IMR-90 (cell line): ENCODE data around the gene HYAL3. TPM values are rescaled to one million over a fixed set of nuclear protein-coding genes. Genes with fewer than 3 reads are reported as not detected.
A peak's percentile ranks its signal among the peaks of the same experiment; 100 is the strongest.

Experiments used
- ATAC-seq: fragments of 200-7000 bp; cut with Tn5 transposase; 2 replicates; pipeline ENCODE4 v1.9.1; 2020; ENCODE audit warnings: low read depth, mild to moderate bottlenecking, moderate library complexity
- BruUV-seq: library from RNA; stranded (reverse); fragments of 400-500 nt; replicated peaks from 2 replicates; lab custom pipeline; 2021; lab: Mats Ljungman, UMichigan
- CTCF ChIA-PET: fragments of 300-600 bp; formaldehyde crosslinking; extraction: SDS; loops from one replicate; lab custom pipeline; 2021; ENCODE audit warnings: antibody characterized with exemption; lab: Yijun Ruan, JAX
- POLR2A ChIA-PET: fragments of 300-600 bp; sonication (Branson Sonifier 250); formaldehyde crosslinking; loops from one replicate; lab custom pipeline; 2022; ENCODE audit warnings: antibody characterized with exemption; ENCODE audit not compliant: unreplicated experiment; lab: Charles Lee
- DNase-seq: peaks from one replicate; pipeline ENCODE4 v3.0.0; 2013
- H2AFZ ChIP-seq: replicated peaks from 2 replicates; pipeline ENCODE3; 2013; ENCODE audit warnings: low read length, mild to moderate bottlenecking; ENCODE audit not compliant: poor library complexity
- H2AK5ac ChIP-seq: 2 replicates; pipeline ENCODE4 v1.6.1; 2013; ENCODE audit warnings: low read depth, low read length, inconsistent platforms
- H2AK9ac ChIP-seq: replicated peaks from 2 replicates; pipeline ENCODE3; 2013; ENCODE audit warnings: mild to moderate bottlenecking, low read depth, low read length, moderate library complexity; ENCODE audit not compliant: poor library complexity
- H2BK120ac ChIP-seq: 2 replicates; pipeline ENCODE4 v1.6.1; 2013; ENCODE audit warnings: low read depth, low read length, inconsistent platforms
- H2BK15ac ChIP-seq: 3 replicates; pipeline ENCODE4 v1.6.1; 2013; ENCODE audit warnings: low read depth, low read length, inconsistent platforms
- H2BK20ac ChIP-seq: 2 replicates; pipeline ENCODE4 v1.6.1; 2013; ENCODE audit warnings: low read depth, mild to moderate bottlenecking, inconsistent platforms, low read length, moderate library complexity
- H2BK5ac ChIP-seq: 2 replicates; pipeline ENCODE4 v1.6.1; 2013; ENCODE audit warnings: mild to moderate bottlenecking, low read depth, low read length, inconsistent platforms; ENCODE audit not compliant: poor library complexity, severe bottlenecking
- H3K14ac ChIP-seq: replicated peaks from 2 replicates; pipeline ENCODE4 v1.6.1; 2013; ENCODE audit warnings: low read depth, low read length, inconsistent platforms
- H3K18ac ChIP-seq: 2 replicates; pipeline ENCODE4 v1.6.1; 2013; ENCODE audit warnings: low read depth, low read length, control low read depth
- H3K23ac ChIP-seq: 2 replicates; pipeline ENCODE4 v1.6.1; 2013; ENCODE audit warnings: low read depth, low read length, inconsistent platforms
- H3K27ac ChIP-seq: 2 replicates; pipeline ENCODE4 v1.5.1; 2013; ENCODE audit warnings: mild to moderate bottlenecking, control low read depth, low read length; ENCODE audit not compliant: insufficient read depth
- H3K27me3 ChIP-seq: 2 replicates; pipeline ENCODE4 v1.6.1; 2013; ENCODE audit warnings: low read length; ENCODE audit not compliant: control insufficient read depth, insufficient read depth
- H3K36me3 ChIP-seq: 2 replicates; pipeline ENCODE4 v1.6.1; 2013; ENCODE audit warnings: low read length, mixed read lengths; ENCODE audit not compliant: control insufficient read depth, insufficient read depth
- H3K4ac ChIP-seq: 2 replicates; pipeline ENCODE4 v1.6.1; 2013; ENCODE audit warnings: low read depth, low read length, inconsistent platforms
- H3K4me1 ChIP-seq: 2 replicates; pipeline ENCODE4 v1.6.1; 2013; ENCODE audit warnings: low read length, mixed read lengths; ENCODE audit not compliant: control insufficient read depth, insufficient read depth
- H3K4me2 ChIP-seq: 2 replicates; pipeline ENCODE4 v1.6.1; 2013; ENCODE audit warnings: low read depth, mild to moderate bottlenecking, control low read depth, low read length, moderate library complexity
- H3K4me3 ChIP-seq: 2 replicates; pipeline ENCODE4 v1.5.1; 2013; ENCODE audit warnings: low read depth, mild to moderate bottlenecking, control low read depth, low read length, moderate library complexity; ENCODE audit not compliant: insufficient read depth
- H3K56ac ChIP-seq: 2 replicates; pipeline ENCODE4 v1.6.1; 2013; ENCODE audit warnings: low read length, inconsistent platforms; ENCODE audit not compliant: insufficient read depth; ENCODE audit errors: extremely low read depth
- H3K79me1 ChIP-seq, 2 experiments: 2 replicates each; pipeline ENCODE4 v1.6.1; 2013; ENCODE audit warnings: low read length in 2 of 2, inconsistent platforms in 1 of 2, low read depth in 1 of 2
- H3K9ac ChIP-seq: 2 replicates; pipeline ENCODE4 v1.6.1; 2013; ENCODE audit warnings: low read depth, low read length, control low read depth
- H3K9me1 ChIP-seq: 2 replicates; pipeline ENCODE4 v1.6.1; 2013; ENCODE audit warnings: low read length, inconsistent platforms; ENCODE audit not compliant: insufficient read depth
- H3K9me3 ChIP-seq: 2 replicates; pipeline ENCODE4 v1.6.1; 2013; ENCODE audit warnings: low read length; ENCODE audit not compliant: control insufficient read depth, insufficient read depth
- H4K20me1 ChIP-seq: 2 replicates; pipeline ENCODE4 v1.6.1; 2013; ENCODE audit warnings: low read length, inconsistent platforms; ENCODE audit not compliant: insufficient read depth
- H4K5ac ChIP-seq: 2 replicates; pipeline ENCODE4 v1.6.1; 2013; ENCODE audit warnings: mild to moderate bottlenecking, low read depth, low read length, control low read depth
- H4K8ac ChIP-seq, 2 experiments: 2 replicates each; pipeline ENCODE4 v1.6.1; 2013; ENCODE audit warnings: low read depth in 2 of 2, low read length in 2 of 2, control low read depth in 1 of 2, inconsistent platforms in 1 of 2
- H4K91ac ChIP-seq: 2 replicates; pipeline ENCODE4 v1.6.1; 2013; ENCODE audit warnings: low read depth, low read length, inconsistent platforms; ENCODE audit not compliant: insufficient read depth
- BHLHE40 ChIP-seq: fragments of 150-350 bp; IDR thresholded peaks from 2 replicates; pipeline ENCODE4 v1.6.1; 2016; ENCODE audit warnings: mild to moderate bottlenecking, low read depth, low read length
- MAFK ChIP-seq: IDR thresholded peaks from 2 replicates; pipeline ENCODE4 v1.6.1; 2012; ENCODE audit warnings: low read depth, low read length, improper control_type of control experiment
- MAZ ChIP-seq: IDR thresholded peaks from 2 replicates; pipeline ENCODE4 v1.6.1; 2012; ENCODE audit warnings: low read depth, mild to moderate bottlenecking, low read length, improper control_type of control experiment, moderate library complexity, borderline replicate concordance
- NFE2L2 ChIP-seq: fragments of 150-350 bp; IDR thresholded peaks from 2 replicates; pipeline ENCODE4 v1.6.1; 2016; ENCODE audit warnings: low read depth, mild to moderate bottlenecking, low read length
- RCOR1 ChIP-seq: IDR thresholded peaks from 2 replicates; pipeline ENCODE4 v1.6.1; 2012; ENCODE audit warnings: mild to moderate bottlenecking, low read length, improper control_type of control experiment; ENCODE audit not compliant: insufficient replicate concordance
- WGBS, 2 experiments: methylation state at CpG; one replicate each; pipeline versions ENCODE4 v1.1.5 to v1.1.7; 2013; ENCODE audit warnings: missing lambda C conversion rate in 2 of 2; ENCODE audit not compliant: insufficient read length in 1 of 2; ENCODE audit errors: extremely low coverage in 2 of 2; 5-methylcytosine and 5-hydroxymethylcytosine counted together
- dilution Hi-C: fragments of 300-500 bp; cut with HindIII; formaldehyde crosslinking; loops from one replicate; pipeline ENCODE4 v1.14.3; 2018; ENCODE audit warnings: low sequenced_read_pairs; ENCODE audit not compliant: unreplicated experiment
- in situ Hi-C: fragments of 300-500 bp; cut with MboI; formaldehyde crosslinking; loops from 3 replicates; pipeline ENCODE4 v1.14.3; 2019; ENCODE audit warnings: low sequenced_read_pairs, inconsistent platforms, mixed read lengths
- intact Hi-C: fragments of 100-400 bp; cut with micrococcal nuclease; formaldehyde crosslinking; loops from 2 replicates; pipeline ENCODE4 v1.10.0; 2022
- polyA plus RNA-seq, 3 experiments: library from polyadenylated mRNA; depleted of rRNA; stranded (reverse); fragments of >200 nt; gene quantifications; 2 replicates each; pipeline ENCODE4 v1.2.3, GENCODE V29; 2012; ENCODE audit warnings: low replicate concordance in 1 of 3
- total RNA-seq: library from RNA; depleted of rRNA; stranded (reverse); fragments of >200 nt; gene quantifications from 2 replicates; pipeline ENCODE4 v1.2.3, GENCODE V29; 2012
- TF ChIP-seq, protein P1 (sequence below): conservative IDR thresholded peaks from 2 replicates; pipeline ENCODE4 v1.5.1; 2012; ENCODE audit warnings: mild to moderate bottlenecking, low read depth, low read length, improper control_type of control experiment
- TF ChIP-seq, protein P2 (sequence below): fragments of 150-350 bp; IDR thresholded peaks from 2 replicates; pipeline ENCODE4 v1.6.1; 2017; ENCODE audit warnings: mild to moderate bottlenecking, antibody characterized with exemption, low read length, low read depth

The HYAL3 gene
- total and polyA plus RNA-seq, 2 of the 4 experiments (the other 2 are of a cell fraction): 2.7 to 5.7 TPM

DNA sequence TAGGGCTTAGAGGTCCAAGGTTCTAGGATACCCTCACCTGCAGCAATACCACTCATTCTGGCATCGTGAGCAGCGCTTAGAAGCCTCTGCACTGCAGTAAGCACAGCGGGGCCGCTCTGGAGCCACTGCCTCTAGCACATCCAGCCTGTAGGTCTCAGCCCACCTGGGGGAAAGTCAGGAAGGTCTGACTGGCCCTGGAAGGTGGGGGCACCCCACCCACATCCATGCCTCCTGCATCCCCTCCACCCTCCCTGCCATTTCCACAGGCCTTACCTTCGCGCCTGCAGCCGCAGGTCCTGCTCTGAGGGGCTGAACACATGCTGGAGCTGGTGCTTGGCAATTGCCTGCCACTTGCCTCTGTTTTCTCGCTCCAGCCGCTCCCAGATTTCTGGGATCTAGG is 42.3 kb upstream of the HYAL3 start:
- H4K5ac ChIP-seq: no peak overlapping the region
- H3K9ac ChIP-seq: no peak overlapping the region
- ChIA-PET POLR2A (no interaction called here), CTCF (no interaction called here)
- H4K91ac ChIP-seq: no peak overlapping the region
- no peak overlapping the region for H2BK120ac ChIP-seq
- H3K56ac ChIP-seq: no peak overlapping the region
- no peak overlapping the region for H3K4me3 ChIP-seq
- H2AFZ ChIP-seq: peak overlapping the region; percentile 94
- H2BK20ac ChIP-seq: no peak overlapping the region
- no peaks in the 10 kb centered on the region for H3K27me3 ChIP-seq
- H4K8ac ChIP-seq: peak overlapping the region; percentile 59 to 97; a peak in 2 of 4 replicates
- peak overlapping the region; percentile 81 for H3K4ac ChIP-seq
- TF ChIP-seq, protein P1, sequence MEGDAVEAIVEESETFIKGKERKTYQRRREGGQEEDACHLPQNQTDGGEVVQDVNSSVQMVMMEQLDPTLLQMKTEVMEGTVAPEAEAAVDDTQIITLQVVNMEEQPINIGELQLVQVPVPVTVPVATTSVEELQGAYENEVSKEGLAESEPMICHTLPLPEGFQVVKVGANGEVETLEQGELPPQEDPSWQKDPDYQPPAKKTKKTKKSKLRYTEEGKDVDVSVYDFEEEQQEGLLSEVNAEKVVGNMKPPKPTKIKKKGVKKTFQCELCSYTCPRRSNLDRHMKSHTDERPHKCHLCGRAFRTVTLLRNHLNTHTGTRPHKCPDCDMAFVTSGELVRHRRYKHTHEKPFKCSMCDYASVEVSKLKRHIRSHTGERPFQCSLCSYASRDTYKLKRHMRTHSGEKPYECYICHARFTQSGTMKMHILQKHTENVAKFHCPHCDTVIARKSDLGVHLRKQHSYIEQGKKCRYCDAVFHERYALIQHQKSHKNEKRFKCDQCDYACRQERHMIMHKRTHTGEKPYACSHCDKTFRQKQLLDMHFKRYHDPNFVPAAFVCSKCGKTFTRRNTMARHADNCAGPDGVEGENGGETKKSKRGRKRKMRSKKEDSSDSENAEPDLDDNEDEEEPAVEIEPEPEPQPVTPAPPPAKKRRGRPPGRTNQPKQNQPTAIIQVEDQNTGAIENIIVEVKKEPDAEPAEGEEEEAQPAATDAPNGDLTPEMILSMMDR: no peak
- TF ChIP-seq BHLHE40: no peak
- TF ChIP-seq, protein P2, sequence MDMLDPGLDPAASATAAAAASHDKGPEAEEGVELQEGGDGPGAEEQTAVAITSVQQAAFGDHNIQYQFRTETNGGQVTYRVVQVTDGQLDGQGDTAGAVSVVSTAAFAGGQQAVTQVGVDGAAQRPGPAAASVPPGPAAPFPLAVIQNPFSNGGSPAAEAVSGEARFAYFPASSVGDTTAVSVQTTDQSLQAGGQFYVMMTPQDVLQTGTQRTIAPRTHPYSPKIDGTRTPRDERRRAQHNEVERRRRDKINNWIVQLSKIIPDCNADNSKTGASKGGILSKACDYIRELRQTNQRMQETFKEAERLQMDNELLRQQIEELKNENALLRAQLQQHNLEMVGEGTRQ: no peak
- no peak for TF ChIP-seq MAFK
- TF ChIP-seq MAZ: no peak
- no peak for TF ChIP-seq RCOR1
- no peak for TF ChIP-seq NFE2L2
- H2AK5ac ChIP-seq: 0 out of 2 replicates have a peak overlapping the region, but pooled peaks have one; percentile 43
- H2AK9ac ChIP-seq: peak overlapping the region; percentile 23
- peaks cover 2% of the 10 kb centered on the region; the same call in 1 of the 2 replicates for H4K20me1 ChIP-seq
- H3K9me3 ChIP-seq: no peaks in the 10 kb centered on the region
- WGBS, 2 experiments: 100% methylated on average over 2 of the region's 9 CpGs; no CpG with 5 or more reads in 1 of the 2 experiments
- BruUV-seq: no TSS peak
- no peak overlapping the region for H3K14ac ChIP-seq
- H3K79me1 ChIP-seq: peaks cover 8 to 31% of the 10 kb centered on the region in 2 experiments; a peak in 3 of 4 replicates
- peaks cover 11% of the 10 kb centered on the region for H3K9me1 ChIP-seq
- H3K18ac ChIP-seq: no peak overlapping the region
- H3K23ac ChIP-seq: 0 out of 2 replicates have a peak overlapping the region, but pooled peaks have one; percentile 62
- no peak overlapping the region for H3K27ac ChIP-seq
- H2BK5ac ChIP-seq: no peak overlapping the region
- H3K36me3 ChIP-seq: no peaks in the 10 kb centered on the region
- ATAC-seq: no peak
- dilution Hi-C loops: no loop called here
- peaks cover 18% of the 10 kb centered on the region for H3K4me1 ChIP-seq
- in situ Hi-C loops: loop anchor here (25.0 kb wide), 3 partner anchors 1046 to 1821 kb away; partner anchors contain the start of genes ABHD14B, GPR62, MANF and PCBP4
- no peak for DNase-seq
- H3K4me2 ChIP-seq: no peak overlapping the region
- no peak overlapping the region for H2BK15ac ChIP-seq
- intact Hi-C loops: no loop called here
